Vagina (tissue), 2 donors: ENCODE measurements around the gene BEGAIN. TPM values are rescaled to one million over a fixed set of nuclear protein-coding genes. Genes with fewer than 3 reads are reported as not detected.

Experiments used
- DNase-seq, 2 donors: peaks; one replicate each; pipeline ENCODE4 v3.0.0-alpha.2; 2017; ENCODE audit errors: extremely low spot score in 2 of 2
- H3K27ac ChIP-seq: fragments of 200-600 bp; sonication (generic); one replicate; pipeline ENCODE4 v1.5.1; 2019
- H3K27me3 ChIP-seq: fragments of 200-600 bp; sonication (generic); one replicate; pipeline ENCODE4 v1.5.1; 2019
- H3K36me3 ChIP-seq, 2 donors: fragments of 200-600 bp; sonication (generic); one replicate each; pipeline ENCODE4 v1.5.1; 2017 to 2019
- H3K4me1 ChIP-seq: fragments of 200-600 bp; sonication (generic); one replicate; pipeline ENCODE4 v1.5.1; 2019
- H3K4me3 ChIP-seq, 2 donors: fragments of 200-600 bp; sonication (generic); 1 replicate in 1 of 2; 2 replicates in 1 of 2; pipeline ENCODE4 v1.5.1; 2016 to 2019
- H3K9me3 ChIP-seq: fragments of 200-600 bp; sonication (generic); one replicate; pipeline ENCODE4 v1.5.1; 2019
- POLR2A ChIP-seq, 2 donors: fragments of 450-650 bp; IDR thresholded peaks; one replicate each; pipeline ENCODE4 v1.6.1; 2017; ENCODE audit warnings: antibody characterized with exemption in 2 of 2, mild to moderate bottlenecking in 2 of 2, moderate library complexity in 2 of 2
- POLR2AphosphoS5 ChIP-seq, 2 donors: sonication (generic); formaldehyde crosslinking; IDR thresholded peaks; one replicate each; pipeline ENCODE4 v1.9.0; 2017; ENCODE audit warnings: antibody characterized with exemption in 2 of 2, mild to moderate bottlenecking in 2 of 2, low read depth in 1 of 2; ENCODE audit not compliant: insufficient read depth in 1 of 2
- intact Hi-C: fragments of 100-400 bp; cut with DNase I; formaldehyde crosslinking; loops from one replicate; pipeline ENCODE4 v1.15.1; 2023
- total RNA-seq: library from RNA; depleted of rRNA; stranded (reverse); fragments of >200 nt; gene quantifications from one replicate; pipeline ENCODE4 v1.2.3, GENCODE V29; 2016
- TF ChIP-seq, protein P1 (sequence below), 3 experiments: fragments of 450-650 bp in 2 of 3; fragments of 200-600 bp in 1 of 3; sonication (generic) in 1 of 3; IDR thresholded peaks; one replicate each; pipeline ENCODE4 v1.5.1; 2017 to 2019; ENCODE audit warnings: antibody characterized with exemption in 3 of 3, mild to moderate bottlenecking in 2 of 3, moderate library complexity in 2 of 3

The BEGAIN gene
- total RNA-seq, 1 donor from 2014 or later: 3.4 TPM

GRCh38 chr14:100575266-100575995 lies 11.8 kb downstream of the BEGAIN start:
- TF ChIP-seq, protein P1, sequence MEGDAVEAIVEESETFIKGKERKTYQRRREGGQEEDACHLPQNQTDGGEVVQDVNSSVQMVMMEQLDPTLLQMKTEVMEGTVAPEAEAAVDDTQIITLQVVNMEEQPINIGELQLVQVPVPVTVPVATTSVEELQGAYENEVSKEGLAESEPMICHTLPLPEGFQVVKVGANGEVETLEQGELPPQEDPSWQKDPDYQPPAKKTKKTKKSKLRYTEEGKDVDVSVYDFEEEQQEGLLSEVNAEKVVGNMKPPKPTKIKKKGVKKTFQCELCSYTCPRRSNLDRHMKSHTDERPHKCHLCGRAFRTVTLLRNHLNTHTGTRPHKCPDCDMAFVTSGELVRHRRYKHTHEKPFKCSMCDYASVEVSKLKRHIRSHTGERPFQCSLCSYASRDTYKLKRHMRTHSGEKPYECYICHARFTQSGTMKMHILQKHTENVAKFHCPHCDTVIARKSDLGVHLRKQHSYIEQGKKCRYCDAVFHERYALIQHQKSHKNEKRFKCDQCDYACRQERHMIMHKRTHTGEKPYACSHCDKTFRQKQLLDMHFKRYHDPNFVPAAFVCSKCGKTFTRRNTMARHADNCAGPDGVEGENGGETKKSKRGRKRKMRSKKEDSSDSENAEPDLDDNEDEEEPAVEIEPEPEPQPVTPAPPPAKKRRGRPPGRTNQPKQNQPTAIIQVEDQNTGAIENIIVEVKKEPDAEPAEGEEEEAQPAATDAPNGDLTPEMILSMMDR (IDR thresholded peaks at IDR 0.05): no peak
- TF ChIP-seq POLR2A (IDR thresholded peaks at IDR 0.05): no peak
- no peak for TF ChIP-seq POLR2AphosphoS5 (IDR thresholded peaks at IDR 0.05; ENCODE audit: insufficient read depth in 1 of 2, low read depth in 1 of 2)
- H3K4me1 ChIP-seq: no peaks in the 10 kb centered on the region
- no peaks in the 10 kb centered on the region for H3K9me3 ChIP-seq
- DNase-seq: no peak
- no peak overlapping the region for H3K27ac ChIP-seq
- intact Hi-C loops: no loop called here
- H3K4me3 ChIP-seq: no peak overlapping the region
- H3K27me3 ChIP-seq: no peaks in the 10 kb centered on the region
- H3K36me3 ChIP-seq: no peaks in the 10 kb centered on the region

DNA sequence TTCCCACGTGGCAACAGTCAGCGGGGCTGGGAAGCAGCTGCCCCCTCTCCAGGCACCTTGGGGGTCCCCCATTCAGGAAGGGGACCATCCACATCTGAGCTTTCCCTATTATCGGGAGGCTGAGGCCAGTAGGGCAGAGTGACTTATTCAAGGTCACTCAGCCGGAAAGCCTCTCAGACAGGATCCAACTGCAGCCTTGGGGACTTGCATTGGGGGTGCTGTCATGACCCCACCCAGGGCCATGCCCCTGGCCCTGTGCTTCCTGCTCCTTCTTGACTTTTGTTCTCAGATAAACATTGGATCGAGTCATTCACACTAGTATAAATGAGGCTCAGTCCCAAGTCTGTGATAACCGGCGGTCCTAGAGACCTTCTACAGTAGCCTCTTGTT lies 12.6 kb downstream of the BEGAIN start:
- no peak overlapping the region for H3K4me3 ChIP-seq
- no peaks in the 10 kb centered on the region for H3K36me3 ChIP-seq
- H3K27ac ChIP-seq: no peak overlapping the region
- no peak for DNase-seq
- TF ChIP-seq, protein P1 (IDR thresholded peaks at IDR 0.05): no peak
- TF ChIP-seq POLR2AphosphoS5 (IDR thresholded peaks at IDR 0.05; ENCODE audit: insufficient read depth in 1 of 2, low read depth in 1 of 2): no peak
- no peak for TF ChIP-seq POLR2A (IDR thresholded peaks at IDR 0.05)
- peaks cover 5% of the 10 kb centered on the region for H3K27me3 ChIP-seq
- H3K9me3 ChIP-seq: no peaks in the 10 kb centered on the region
- H3K4me1 ChIP-seq: no peaks in the 10 kb centered on the region
- intact Hi-C loops: no loop called here

GRCh38 chr14:100573757-100574641 lies 13.2 kb downstream of the BEGAIN start:
- no peak overlapping the region for H3K27ac ChIP-seq
- TF ChIP-seq POLR2A (IDR thresholded peaks at IDR 0.05): no peak
- TF ChIP-seq, protein P1 (IDR thresholded peaks at IDR 0.05): no peak
- TF ChIP-seq POLR2AphosphoS5 (IDR thresholded peaks at IDR 0.05; ENCODE audit: insufficient read depth in 1 of 2, low read depth in 1 of 2): no peak
- intact Hi-C loops: no loop called here
- DNase-seq: no peak
- H3K27me3 ChIP-seq: peaks cover 9% of the 10 kb centered on the region
- no peaks in the 10 kb centered on the region for H3K36me3 ChIP-seq
- no peak overlapping the region for H3K4me3 ChIP-seq
- peaks cover 4% of the 10 kb centered on the region for H3K4me1 ChIP-seq
- no peaks in the 10 kb centered on the region for H3K9me3 ChIP-seq

DNA sequence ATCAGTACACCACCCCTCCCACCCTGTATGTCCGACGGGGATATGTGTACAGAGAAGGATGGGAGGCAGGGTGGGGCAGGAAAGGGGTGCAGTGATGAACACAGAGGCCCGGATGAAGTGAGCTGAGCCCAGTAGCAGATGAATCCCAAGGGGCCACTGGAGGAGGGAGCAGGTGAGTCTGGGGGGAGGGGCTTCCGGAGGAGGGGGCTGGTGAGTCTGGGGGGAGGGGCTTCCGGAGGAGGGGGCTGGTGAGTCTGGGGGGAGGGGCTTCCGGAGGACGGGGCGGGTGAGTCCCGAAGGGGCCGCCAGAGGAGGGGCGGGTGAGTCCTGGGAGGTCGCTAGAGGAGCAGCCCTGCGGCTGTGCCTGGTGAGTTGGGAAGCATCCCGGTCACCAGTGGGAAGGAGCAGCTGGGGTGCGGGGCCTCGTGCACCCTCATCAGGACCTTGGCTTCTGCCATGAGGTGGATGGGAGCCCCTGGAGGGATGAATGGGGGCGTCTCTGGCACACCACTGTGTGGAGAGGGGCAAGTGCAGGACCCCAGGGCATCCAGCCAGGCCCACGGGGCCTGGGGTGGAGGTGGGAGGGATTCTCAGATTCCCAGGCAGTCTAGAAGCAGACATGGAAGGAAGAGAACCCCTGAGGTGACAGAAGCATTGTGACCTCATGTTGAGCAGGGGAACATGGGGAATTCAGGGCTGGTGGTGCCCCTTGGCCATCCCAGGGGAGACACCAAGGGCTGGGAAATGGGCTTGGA lies 14.0 kb downstream of the BEGAIN start:
- Histone ChIP-seq H3K36me3 (no peaks in the 10 kb centered on the region), H3K4me3 (no peak overlapping the region), H3K4me1 (peaks cover 10% of the 10 kb centered on the region), H3K27me3 (peaks cover 9% of the 10 kb centered on the region), H3K9me3 (no peaks in the 10 kb centered on the region), H3K27ac (no peak overlapping the region)
- TF ChIP-seq POLR2AphosphoS5 (IDR thresholded peaks at IDR 0.05; ENCODE audit: insufficient read depth in 1 of 2, low read depth in 1 of 2) (no peak), POLR2A (IDR thresholded peaks at IDR 0.05) (no peak)
- TF ChIP-seq, protein P1 (IDR thresholded peaks at IDR 0.05): no peak
- no peak for DNase-seq
- intact Hi-C loops: no loop called here
